SKM-1 treated with dmso at 0.1 percent for 144 hours (cell line): ENCODE measurements around the gene ACTRT2.

Experiments used
- DNase-seq: peaks from one replicate; lab custom pipeline; 2025; ENCODE audit not compliant: unreplicated experiment; lab: John Stamatoyannopoulos, UW

The ACTRT2 gene

GRCh38 chr1:3067301-3067670 is 46.0 kb downstream of the ACTRT2 start:
- no peak for DNase-seq

- no peak for DNase-seq
These were observed 46.6 kb downstream of the ACTRT2 start for GRCh38 chr1:3067671-3068563.

- DNase-seq, result no peak
These were observed 47.5 kb downstream of the ACTRT2 start, which contains the start of gene PRDM16 for GRCh38 chr1:3068564-3069431. Gene PRDM16, plus strand, starts transcription at chr1:3069203. Its CDS starts 57 bp downstream, at chr1:3069260.

GRCh38 chr1:3069491-3070308 is 48.4 kb downstream of the ACTRT2 start:
- DNase-seq, result peak; percentile 3

- no peak for DNase-seq
These were observed 49.0 kb downstream of the ACTRT2 start for GRCh38 chr1:3070309-3070643.

- no peak for DNase-seq
These were observed 49.6 kb downstream of the ACTRT2 start for GRCh38 chr1:3070644-3071564.

GRCh38 chr1:3071565-3072390 is 50.5 kb downstream of the ACTRT2 start:
- DNase-seq, result no peak
